HG03039 (cell line): Measurements from ENCODE around the gene TLR10.

Experiments used
- ATAC-seq: cut with Tn5 transposase; IDR thresholded peaks from one replicate; pipeline ENCODE4 v1.9.1; 2021; ENCODE audit warnings: mild to moderate bottlenecking, moderate library complexity; ENCODE audit not compliant: unreplicated experiment

Gene TLR10

GRCh38 chr4:38734911-38735310, 47.9 kb downstream of the TLR10 start:
- ATAC-seq, result no peak

GRCh38 chr4:38734446-38734845, 48.3 kb downstream of the TLR10 start:
- no peak for ATAC-seq

- no peak for ATAC-seq
These were observed 49.1 kb downstream of the TLR10 start for GRCh38 chr4:38733663-38734062.

- peak; percentile 91 for ATAC-seq
These were observed 51.8 kb downstream of the TLR10 start for GRCh38 chr4:38730830-38731646.

GRCh38 chr4:38730493-38730829, 52.3 kb downstream of the TLR10 start:
- no peak for ATAC-seq

GRCh38 chr4:38728631-38729141, 54.1 kb downstream of the TLR10 start:
- ATAC-seq, result no peak

- no peak for ATAC-seq
These were observed 58.3 kb downstream of the TLR10 start for GRCh38 chr4:38724475-38724808.

GRCh38 chr4:38723726-38724474, 58.9 kb downstream of the TLR10 start:
- no peak for ATAC-seq

- no peak for ATAC-seq
These were observed 59.7 kb downstream of the TLR10 start for GRCh38 chr4:38723114-38723513.
